Mesenchymal stem cell (in vitro differentiated cells and primary cell): ENCODE data around the gene RASGRF2.

Experiments used
- DNase-seq: peaks from one replicate; pipeline ENCODE4 v3.0.0-alpha.2; 2013
- H2AFZ ChIP-seq: one replicate; pipeline ENCODE4 v1.6.1; 2013; ENCODE audit warnings: low read depth, mild to moderate bottlenecking, control low read depth, inconsistent platforms, low read length, moderate library complexity
- H2AK5ac ChIP-seq: 2 replicates; pipeline ENCODE4 v1.6.1; 2013; ENCODE audit warnings: low read length, moderate library complexity, mild to moderate bottlenecking, inconsistent platforms; ENCODE audit not compliant: severe bottlenecking
- H2BK120ac ChIP-seq: one replicate; pipeline ENCODE4 v1.6.1; 2013; ENCODE audit warnings: low read depth, mild to moderate bottlenecking, inconsistent platforms, low read length, moderate library complexity
- H2BK12ac ChIP-seq, 2 experiments: one replicate each; pipeline ENCODE4 v1.6.1; 2013; ENCODE audit warnings: inconsistent platforms in 2 of 2, low read length in 2 of 2, mild to moderate bottlenecking in 2 of 2, moderate library complexity in 2 of 2, control low read depth in 1 of 2
- H2BK15ac ChIP-seq: one replicate; pipeline ENCODE4 v1.6.1; 2013; ENCODE audit warnings: mild to moderate bottlenecking, low read depth, inconsistent platforms; ENCODE audit not compliant: poor library complexity, severe bottlenecking
- H2BK5ac ChIP-seq: 2 replicates; pipeline ENCODE4 v1.6.1; 2013; ENCODE audit warnings: low read depth, mild to moderate bottlenecking, low read length, control low read depth, inconsistent platforms; ENCODE audit not compliant: poor library complexity, severe bottlenecking
- H3K14ac ChIP-seq, 2 experiments: one replicate each; pipeline ENCODE4 v1.6.1; 2013; ENCODE audit warnings: inconsistent platforms in 2 of 2, low read length in 2 of 2, control low read depth in 1 of 2, mild to moderate bottlenecking in 1 of 2, moderate library complexity in 1 of 2
- H3K18ac ChIP-seq, 2 experiments: one replicate each; pipeline ENCODE4 v1.6.1; 2013; ENCODE audit warnings: inconsistent platforms in 2 of 2, low read length in 2 of 2, control low read depth in 1 of 2, low read depth in 1 of 2, mild to moderate bottlenecking in 1 of 2
- H3K23ac ChIP-seq, 2 experiments: one replicate each; pipeline ENCODE4 v1.6.1; 2013; ENCODE audit warnings: inconsistent platforms in 2 of 2, low read length in 2 of 2, mild to moderate bottlenecking in 2 of 2, moderate library complexity in 2 of 2, control low read depth in 1 of 2
- H3K27ac ChIP-seq: 2 replicates; pipeline ENCODE4 v1.5.1; 2013; ENCODE audit warnings: mild to moderate bottlenecking, moderate library complexity, low read length, control low read depth, inconsistent platforms; ENCODE audit not compliant: poor library complexity, severe bottlenecking
- H3K27me3 ChIP-seq, 2 experiments: 2 replicates each; pipeline versions ENCODE4 v1.6.1 to v1.7.0; 2013; ENCODE audit warnings: low read length in 2 of 2, mild to moderate bottlenecking in 2 of 2, moderate library complexity in 2 of 2, control low read depth in 1 of 2, inconsistent platforms in 1 of 2; ENCODE audit not compliant: control insufficient read depth in 1 of 2, insufficient read depth in 1 of 2
- H3K36me3 ChIP-seq, 2 experiments: 2 replicates each; pipeline versions ENCODE4 v1.6.1 to v1.7.0; 2013; ENCODE audit warnings: low read length in 2 of 2, control low read depth in 1 of 2, inconsistent platforms in 1 of 2, low read depth in 1 of 2, mild to moderate bottlenecking in 1 of 2; ENCODE audit not compliant: insufficient read depth in 2 of 2, control insufficient read depth in 1 of 2
- H3K4ac ChIP-seq, 2 experiments: one replicate each; pipeline ENCODE4 v1.6.1; 2013; ENCODE audit warnings: inconsistent platforms in 2 of 2, low read length in 2 of 2, mild to moderate bottlenecking in 2 of 2, moderate library complexity in 2 of 2, control low read depth in 1 of 2, low read depth in 1 of 2
- H3K4me1 ChIP-seq: 2 replicates; pipeline ENCODE4 v1.6.1; 2013; ENCODE audit warnings: low read depth, low read length, control low read depth; ENCODE audit not compliant: control insufficient read depth, insufficient read depth
- H3K4me2 ChIP-seq: 2 replicates; pipeline ENCODE4 v1.6.1; 2013; ENCODE audit warnings: low read length, mild to moderate bottlenecking, inconsistent platforms; ENCODE audit not compliant: poor library complexity, severe bottlenecking
- H3K4me3 ChIP-seq, 2 experiments: 2 replicates each; pipeline versions ENCODE4 v1.5.1 to v1.7.0; 2013; ENCODE audit warnings: low read length in 2 of 2, mild to moderate bottlenecking in 2 of 2, control low read depth in 1 of 2, low read depth in 1 of 2; ENCODE audit not compliant: insufficient read depth in 1 of 2
- H3K79me1 ChIP-seq: replicated peaks from 2 replicates; pipeline ENCODE4 v1.6.1; 2013; ENCODE audit warnings: mild to moderate bottlenecking, control low read depth, low read length, inconsistent platforms; ENCODE audit not compliant: poor library complexity, severe bottlenecking
- H3K9ac ChIP-seq: 2 replicates; pipeline ENCODE4 v1.7.0; 2013; ENCODE audit warnings: mild to moderate bottlenecking, low read length, moderate library complexity
- H3K9me3 ChIP-seq: 2 replicates; pipeline ENCODE4 v1.7.0; 2013; ENCODE audit warnings: mild to moderate bottlenecking, low read length; ENCODE audit not compliant: control insufficient read depth
- H4K8ac ChIP-seq: one replicate; pipeline ENCODE4 v1.6.1; 2013; ENCODE audit warnings: inconsistent platforms, mild to moderate bottlenecking, low read length, moderate library complexity
- H4K91ac ChIP-seq: one replicate; pipeline ENCODE4 v1.6.1; 2013; ENCODE audit warnings: mild to moderate bottlenecking, low read length, inconsistent platforms
- WGBS: methylation state at CpG from one replicate; pipeline ENCODE4 v1.1.7; 2013; ENCODE audit warnings: mixed read lengths; 5-methylcytosine and 5-hydroxymethylcytosine counted together

The RASGRF2 gene

DNA sequence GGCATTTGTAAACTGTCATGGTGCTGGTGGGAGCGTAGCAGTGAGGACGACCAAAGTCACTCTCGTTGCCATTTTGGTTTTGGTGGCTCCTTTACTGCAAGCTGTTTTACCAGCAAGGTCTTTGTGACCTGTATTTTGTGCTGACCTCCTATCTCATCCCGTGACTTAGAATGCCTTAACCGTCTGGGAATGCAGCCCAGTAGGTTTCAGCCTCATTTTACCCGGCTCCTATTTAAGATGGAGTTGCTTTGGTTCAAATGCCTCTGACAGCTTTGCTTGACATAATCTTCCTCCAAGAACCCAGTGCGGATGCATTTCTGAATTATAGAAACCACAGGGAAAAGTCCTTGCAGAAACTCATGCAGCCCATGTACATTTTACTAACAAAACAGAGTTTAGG is 3.9 kb upstream of the RASGRF2 start:
- H3K14ac ChIP-seq, result no peak overlapping the region
- no peak overlapping the region for H4K91ac ChIP-seq
- H3K4ac ChIP-seq, result no peak overlapping the region

GRCh38 chr5:80957031-80957761 is 3.0 kb upstream of the RASGRF2 start:
- Histone ChIP-seq H2BK15ac (no peak overlapping the region), H3K4me2 (no peak overlapping the region), H3K36me3 (no peaks in the 10 kb centered on the region), H2BK12ac (peak overlapping the region in 1 of 2 experiments; percentile 44), H3K9me3 (no peaks in the 10 kb centered on the region), H4K8ac (no peak overlapping the region), H2AK5ac (no peak overlapping the region), H2AFZ (no peak overlapping the region), H2BK120ac (no peak overlapping the region), H3K79me1 (no peaks in the 10 kb centered on the region), H3K4me3 (no peak overlapping the region), H4K91ac (no peak overlapping the region), H3K27ac (no peak overlapping the region), H2BK5ac (no peak overlapping the region), H3K4ac (no peak overlapping the region), H3K23ac (no peak overlapping the region), H3K27me3 (peaks cover 52 to 69% of the 10 kb centered on the region in 2 experiments), H3K14ac (no peak overlapping the region), H3K4me1 (peaks cover 17% of the 10 kb centered on the region), H3K18ac (no peak overlapping the region), H3K9ac (no peak overlapping the region)
- WGBS, result 71% methylated on average over 4 of the region's 6 CpGs
- DNase-seq, result no peak

More for the DNA sequence above, 3.9 kb upstream of the RASGRF2 start:
- Histone ChIP-seq H3K4me1 (peaks cover 15% of the 10 kb centered on the region), H2AK5ac (no peak overlapping the region), H3K4me3 (peak overlapping the region in 1 of 2 experiments; percentile 73), H4K8ac (no peak overlapping the region), H3K27me3 (peaks cover 51 to 61% of the 10 kb centered on the region in 2 experiments), H3K9me3 (no peaks in the 10 kb centered on the region), H2BK5ac (no peak overlapping the region), H3K36me3 (no peaks in the 10 kb centered on the region), H3K27ac (no peak overlapping the region), H3K18ac (no peak overlapping the region), H2AFZ (no peak overlapping the region), H2BK12ac (no peak overlapping the region), H3K4me2 (no peak overlapping the region), H3K23ac (no peak overlapping the region), H2BK15ac (no peak overlapping the region), H3K9ac (no peak overlapping the region), H2BK120ac (no peak overlapping the region), H3K79me1 (no peaks in the 10 kb centered on the region)
- no peak for DNase-seq
- WGBS, result 67% methylated on average over 7 of the region's 7 CpGs

DNA sequence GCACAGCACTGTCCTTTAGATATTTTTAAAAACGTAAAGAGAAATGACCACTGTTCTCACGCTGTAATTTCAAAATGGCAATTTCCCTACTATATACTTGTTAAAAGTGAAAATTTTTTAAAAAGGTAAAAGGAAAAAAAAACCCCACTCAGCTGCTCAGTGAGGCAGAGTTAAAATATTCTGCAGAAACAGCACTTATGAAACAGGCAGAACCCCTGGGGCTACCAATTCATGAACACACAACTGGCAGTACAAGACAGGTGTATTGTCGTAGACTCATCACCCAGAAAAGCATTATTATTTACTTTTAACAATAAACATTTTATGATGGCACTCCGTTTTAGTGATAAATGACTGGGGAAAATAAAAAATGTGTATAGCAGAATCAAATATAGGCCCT is 1.5 kb upstream of the RASGRF2 start:
- H3K27me3 ChIP-seq, result peaks cover 51 to 69% of the 10 kb centered on the region in 2 experiments
- H3K4me1 ChIP-seq, result peaks cover 17% of the 10 kb centered on the region
- no peaks in the 10 kb centered on the region for H3K36me3 ChIP-seq
- H2BK12ac ChIP-seq, result no peak overlapping the region
- H2BK120ac ChIP-seq, result no peak overlapping the region
- no peak overlapping the region for H3K4me3 ChIP-seq
- no peak overlapping the region for H2BK15ac ChIP-seq
- H3K27ac ChIP-seq, result no peak overlapping the region
- H3K4me2 ChIP-seq, result no peak overlapping the region
- no peak overlapping the region for H2AK5ac ChIP-seq
- H3K79me1 ChIP-seq, result no peaks in the 10 kb centered on the region
- no peak overlapping the region for H4K8ac ChIP-seq
- H3K14ac ChIP-seq, result no peak overlapping the region
- WGBS, result 100% methylated on average over 1 of the region's 4 CpGs
- no peak overlapping the region for H3K18ac ChIP-seq
- H3K23ac ChIP-seq, result no peak overlapping the region
- H3K9ac ChIP-seq, result no peak overlapping the region
- H4K91ac ChIP-seq, result no peak overlapping the region
- no peak overlapping the region for H3K4ac ChIP-seq
- H2AFZ ChIP-seq, result no peak overlapping the region
- no peak overlapping the region for H2BK5ac ChIP-seq
- DNase-seq, result no peak
- no peaks in the 10 kb centered on the region for H3K9me3 ChIP-seq

DNA sequence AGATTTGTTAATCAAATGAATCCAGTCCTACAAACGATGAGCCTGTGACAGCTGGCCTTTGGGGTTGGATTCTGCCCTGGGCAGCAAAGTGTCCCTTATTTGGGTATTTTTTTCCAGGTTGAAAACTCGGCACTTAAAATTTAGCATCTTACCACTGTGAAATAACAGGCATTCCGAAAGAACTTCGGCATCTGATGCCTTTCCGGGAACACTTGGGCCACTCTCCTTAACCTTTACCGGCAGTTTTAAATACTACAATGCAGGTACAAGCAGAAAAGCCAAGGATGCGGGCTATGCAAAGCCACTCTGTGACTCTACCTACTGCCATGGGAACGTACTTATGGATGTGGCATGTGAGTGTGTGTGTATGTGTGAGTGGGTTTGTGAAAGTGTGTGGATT is 1.0 kb upstream of the RASGRF2 start:
- Histone ChIP-seq H3K4me2 (no peak overlapping the region), H3K23ac (peak overlapping the region in 1 of 2 experiments; percentile 37), H4K8ac (no peak overlapping the region), H2BK12ac (no peak overlapping the region), H3K27me3 (peaks cover 48 to 69% of the 10 kb centered on the region in 2 experiments), H3K79me1 (no peaks in the 10 kb centered on the region), H3K27ac (no peak overlapping the region), H3K36me3 (no peaks in the 10 kb centered on the region), H3K9ac (no peak overlapping the region), H2BK120ac (no peak overlapping the region), H2AFZ (no peak overlapping the region), H3K18ac (no peak overlapping the region), H2BK5ac (no peak overlapping the region), H3K4ac (no peak overlapping the region), H2AK5ac (no peak overlapping the region), H2BK15ac (no peak overlapping the region), H4K91ac (no peak overlapping the region), H3K14ac (no peak overlapping the region), H3K4me3 (no peak overlapping the region), H3K4me1 (peaks cover 17% of the 10 kb centered on the region), H3K9me3 (no peaks in the 10 kb centered on the region)
- no peak for DNase-seq
- WGBS, result 66% methylated on average over 8 of the region's 8 CpGs
